Muscle of leg (tissue), 11 donors: ENCODE data around the gene SLC25A53. TPM values are rescaled to one million over a fixed set of nuclear protein-coding genes. Genes with fewer than 3 reads are reported as not detected.
A peak's percentile ranks its signal among the peaks of the same experiment; 100 is the strongest.
"Not testable (repeated sequence)": the region's sequence is repeated elsewhere in the genome, so short reads cannot be mapped to it uniquely, and the experiment has no call there.

Source experiments
- DNase-seq: peaks from one replicate; pipeline ENCODE4 v3.0.0; 2013
- H3K27ac ChIP-seq: one replicate; pipeline ENCODE4 v1.5.1; 2013; ENCODE audit warnings: mild to moderate bottlenecking, low read length, control low read depth
- H3K27me3 ChIP-seq: one replicate; pipeline ENCODE4 v1.6.1; 2013; ENCODE audit warnings: low read length; ENCODE audit not compliant: control insufficient read depth, insufficient read depth
- H3K36me3 ChIP-seq: one replicate; pipeline ENCODE4 v1.6.1; 2013; ENCODE audit warnings: low read length; ENCODE audit not compliant: control insufficient read depth, insufficient read depth
- H3K4me1 ChIP-seq: one replicate; pipeline ENCODE4 v1.6.1; 2013; ENCODE audit warnings: low read length; ENCODE audit not compliant: control insufficient read depth, insufficient read depth
- H3K4me3 ChIP-seq: one replicate; pipeline ENCODE4 v1.5.1; 2013; ENCODE audit warnings: low read length, control low read depth
- H3K9me3 ChIP-seq: replicated peaks from 2 replicates; pipeline ENCODE4 v1.6.1; 2013; ENCODE audit warnings: low read depth, low read length; ENCODE audit not compliant: control insufficient read depth
- WGBS: methylation state at CpG from one replicate; pipeline ENCODE4 v1.1.5; 2013; ENCODE audit warnings: missing lambda C conversion rate; ENCODE audit not compliant: insufficient coverage; 5-methylcytosine and 5-hydroxymethylcytosine counted together
- polyA plus RNA-seq, 8 donors: library from polyadenylated mRNA; unstranded; fragments of 120-200 nt; gene quantifications; one replicate each; pipeline versions ENCODE4 v1.2.1 to v1.2.3, GENCODE V29; 2013; ENCODE audit warnings: inconsistent platforms in 1 of 8, low replicate concordance in 1 of 8; ENCODE audit not compliant: insufficient read length in 8 of 8, insufficient read depth in 1 of 8
- total RNA-seq: library from RNA; stranded (reverse); fragments of 120-200 nt; gene quantifications from one replicate; pipeline ENCODE4 v1.2.4, GENCODE V29; 2013

Gene SLC25A53
- total and polyA plus RNA-seq, 9 donors: 3.1 to 8.8 (median 6.8) TPM

GRCh38 chrX:104108955-104109354 lies 47.9 kb downstream of the SLC25A53 start:
- Histone ChIP-seq H3K4me1 (peaks cover 8% of the 10 kb centered on the region), H3K36me3 (no peaks in the 10 kb centered on the region), H3K27me3 (peaks cover 51% of the 10 kb centered on the region), H3K27ac (no peak overlapping the region), H3K9me3 (no peaks in the 10 kb centered on the region), H3K4me3 (no peak overlapping the region)
- DNase-seq: no peak
- WGBS: no CpG with 5 or more reads among the region's 1 CpG

- WGBS: 52% methylated on average over 4 of the region's 11 CpGs
- Histone ChIP-seq H3K27me3 (peaks cover 34% of the 10 kb centered on the region), H3K36me3 (no peaks in the 10 kb centered on the region), H3K4me3 (no peak overlapping the region), H3K4me1 (no peaks in the 10 kb centered on the region), H3K9me3 (no peaks in the 10 kb centered on the region), H3K27ac (no peak overlapping the region)
- DNase-seq: no peak
Observed at GRCh38 chrX:104105330-104106262, 51.2 kb downstream of the SLC25A53 start.

- no peak for DNase-seq
- Histone ChIP-seq H3K27ac (no peak overlapping the region), H3K36me3 (no peaks in the 10 kb centered on the region), H3K4me1 (no peaks in the 10 kb centered on the region), H3K4me3 (no peak overlapping the region), H3K9me3 (no peaks in the 10 kb centered on the region), H3K27me3 (peaks cover 27% of the 10 kb centered on the region)
- WGBS: 74% methylated on average over 10 of the region's 10 CpGs
Observed at GRCh38 chrX:104104676-104105075, 52.1 kb downstream of the SLC25A53 start.

GRCh38 chrX:104098919-104099318 lies 57.9 kb downstream of the SLC25A53 start:
- peaks cover 10% of the 10 kb centered on the region for H3K27me3 ChIP-seq
- H3K27ac ChIP-seq: no peak overlapping the region
- H3K36me3 ChIP-seq: no peaks in the 10 kb centered on the region
- H3K4me3 ChIP-seq: no peak overlapping the region
- no peak for DNase-seq
- no peaks in the 10 kb centered on the region for H3K9me3 ChIP-seq
- no peaks in the 10 kb centered on the region for H3K4me1 ChIP-seq

- Histone ChIP-seq H3K27ac (no peak overlapping the region), H3K4me1 (no peaks in the 10 kb centered on the region), H3K27me3 (peaks cover 10% of the 10 kb centered on the region), H3K4me3 (no peak overlapping the region), H3K36me3 (no peaks in the 10 kb centered on the region), H3K9me3 (no peaks in the 10 kb centered on the region)
- DNase-seq: peak; percentile 57
- WGBS: 0% methylated on average over 1 of the region's 4 CpGs
Observed at GRCh38 chrX:104098151-104098808, 58.5 kb downstream of the SLC25A53 start.

GRCh38 chrX:104085919-104086318 lies 70.9 kb downstream of the SLC25A53 start:
- Histone ChIP-seq H3K27me3 (peaks cover 25% of the 10 kb centered on the region), H3K36me3 (no peaks in the 10 kb centered on the region), H3K9me3 (no peaks in the 10 kb centered on the region), H3K4me3 (no peak overlapping the region), H3K4me1 (no peaks in the 10 kb centered on the region), H3K27ac (no peak overlapping the region)
- DNase-seq: no peak
- 93% methylated on average over 5 of the region's 7 CpGs for WGBS

- H3K27ac ChIP-seq: no peak overlapping the region
- H3K4me3 ChIP-seq: no peak overlapping the region
- no peak for DNase-seq
- H3K9me3 ChIP-seq: no peaks in the 10 kb centered on the region
- 92% methylated on average over 5 of the region's 7 CpGs for WGBS
- no peaks in the 10 kb centered on the region for H3K36me3 ChIP-seq
- no peaks in the 10 kb centered on the region for H3K4me1 ChIP-seq
- peaks cover 25% of the 10 kb centered on the region for H3K27me3 ChIP-seq
Observed at GRCh38 chrX:104085477-104085876, 71.3 kb downstream of the SLC25A53 start.

- WGBS: 57% methylated on average over 4 of the region's 5 CpGs
- H3K36me3 ChIP-seq: no peaks in the 10 kb centered on the region
- H3K4me1 ChIP-seq: no peaks in the 10 kb centered on the region
- no peak for DNase-seq
- H3K27ac ChIP-seq: no peak overlapping the region
- H3K9me3 ChIP-seq: no peaks in the 10 kb centered on the region
- no peak overlapping the region for H3K4me3 ChIP-seq
- peaks cover 22% of the 10 kb centered on the region for H3K27me3 ChIP-seq
Observed at GRCh38 chrX:104084534-104085277, 72.1 kb downstream of the SLC25A53 start.

- H3K27ac ChIP-seq: no peak overlapping the region
- no peaks in the 10 kb centered on the region for H3K9me3 ChIP-seq
- no peak for DNase-seq
- WGBS: 55% methylated on average over 3 of the region's 4 CpGs
- H3K27me3 ChIP-seq: peaks cover 22% of the 10 kb centered on the region
- H3K36me3 ChIP-seq: no peaks in the 10 kb centered on the region
- no peak overlapping the region for H3K4me3 ChIP-seq
- H3K4me1 ChIP-seq: no peaks in the 10 kb centered on the region
Observed at GRCh38 chrX:104084063-104084462, 72.7 kb downstream of the SLC25A53 start.

GRCh38 chrX:104077854-104078253 lies 79.0 kb downstream of the SLC25A53 start:
- no CpG with 5 or more reads among the region's 6 CpGs for WGBS
- H3K36me3 ChIP-seq, H3K27me3 ChIP-seq, H3K9me3 ChIP-seq, DNase-seq, H3K27ac ChIP-seq, H3K4me3 ChIP-seq, H3K4me1 ChIP-seq: not testable (repeated sequence)
